Measurements from ENCODE around the gene CHD2.

Gene CHD2

DNA sequence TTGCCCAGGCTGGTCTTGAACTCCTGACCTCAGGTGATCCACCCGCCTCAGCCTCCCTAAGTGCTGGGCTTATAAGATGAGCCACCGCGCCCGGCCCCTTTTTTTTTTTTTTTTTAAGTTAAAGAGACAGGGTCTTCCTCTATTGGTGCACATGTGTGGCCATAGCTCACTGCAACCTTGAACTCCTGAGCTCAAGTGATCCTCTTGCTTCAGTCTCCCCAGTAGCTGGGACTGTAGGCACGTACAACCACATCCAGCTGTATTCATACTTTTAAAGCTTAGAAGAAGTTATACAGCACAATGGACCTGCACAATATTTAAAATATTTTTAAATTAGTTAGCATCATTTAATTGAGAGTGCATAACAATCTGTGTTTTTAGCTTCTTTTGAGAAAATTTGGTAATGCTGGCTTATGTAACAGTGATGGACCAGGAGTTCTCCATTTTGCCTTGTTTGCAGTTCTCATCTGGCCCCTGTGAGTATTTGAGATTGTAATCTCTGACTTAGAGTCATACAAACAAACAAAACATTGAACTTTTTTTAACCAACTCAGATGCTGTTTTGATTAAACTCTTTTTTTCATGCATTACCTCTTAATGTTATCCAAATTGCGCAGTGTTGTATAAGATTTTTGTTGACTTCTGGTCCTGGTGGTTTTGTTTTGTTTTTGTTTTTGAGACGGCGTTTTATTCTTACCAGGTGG lies 33.0 kb downstream of the CHD2 start:
- no peak for DNase-seq

DNA sequence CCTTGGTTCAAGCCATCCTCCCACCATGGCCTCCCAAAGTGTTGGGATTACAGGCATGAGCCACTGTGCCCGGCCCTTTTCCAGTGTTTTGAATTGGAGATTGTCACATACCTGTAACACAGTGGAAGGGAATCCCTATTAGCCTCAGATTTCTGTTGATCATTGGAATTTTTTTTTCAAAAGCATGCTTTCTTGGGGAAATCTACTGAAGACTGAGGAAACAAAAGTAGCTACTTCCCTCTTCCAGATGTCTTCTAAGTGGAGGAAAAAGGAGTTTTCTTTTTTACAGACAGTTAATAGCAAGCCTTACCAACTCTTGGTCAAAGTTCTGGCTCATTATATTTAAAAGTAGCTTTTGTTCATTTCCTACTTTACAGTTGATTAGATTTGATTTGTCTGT lies 33.7 kb downstream of the CHD2 start:
- DNase-seq = no peak

DNA sequence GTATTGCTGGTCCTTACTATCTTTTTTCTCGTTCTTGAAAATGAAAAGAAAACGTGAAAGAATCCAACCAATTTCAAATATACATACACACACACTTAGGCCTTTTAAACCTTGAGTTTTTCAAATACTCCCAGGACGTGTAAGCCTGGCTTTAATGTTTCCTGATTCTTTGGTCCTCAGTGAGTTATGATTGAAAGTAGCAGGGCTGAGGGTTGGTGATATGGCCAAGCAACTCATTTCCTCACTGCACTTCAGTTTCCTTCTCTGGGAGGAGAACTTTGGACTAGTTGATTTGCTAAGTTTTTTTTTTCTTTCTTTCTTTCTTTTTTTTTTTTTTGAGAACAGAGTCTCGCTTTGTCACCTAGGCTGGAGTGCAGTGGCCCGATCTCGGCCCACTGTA lies 34.6 kb downstream of the CHD2 start:
- DNase-seq = no peak

DNA sequence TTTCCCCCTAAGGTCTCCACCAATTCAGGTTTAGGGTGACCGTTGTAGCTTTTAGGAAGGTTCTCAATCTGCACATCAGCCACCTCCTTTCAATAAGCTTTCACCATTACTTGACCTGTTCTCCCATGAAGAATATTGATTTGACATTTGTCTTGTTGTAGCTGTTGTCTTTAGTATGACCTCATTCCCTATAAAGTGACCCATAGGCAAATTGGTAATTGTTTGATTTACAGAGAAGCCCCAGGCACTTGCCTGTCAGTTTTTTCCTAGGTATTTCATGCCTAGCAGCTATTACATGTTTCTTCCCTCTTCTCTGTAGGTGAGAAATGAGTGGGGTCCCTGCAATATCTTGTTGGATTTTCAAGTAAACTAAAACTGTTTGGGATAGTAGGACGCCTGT lies 36.0 kb downstream of the CHD2 start:
- no peak for DNase-seq

DNA sequence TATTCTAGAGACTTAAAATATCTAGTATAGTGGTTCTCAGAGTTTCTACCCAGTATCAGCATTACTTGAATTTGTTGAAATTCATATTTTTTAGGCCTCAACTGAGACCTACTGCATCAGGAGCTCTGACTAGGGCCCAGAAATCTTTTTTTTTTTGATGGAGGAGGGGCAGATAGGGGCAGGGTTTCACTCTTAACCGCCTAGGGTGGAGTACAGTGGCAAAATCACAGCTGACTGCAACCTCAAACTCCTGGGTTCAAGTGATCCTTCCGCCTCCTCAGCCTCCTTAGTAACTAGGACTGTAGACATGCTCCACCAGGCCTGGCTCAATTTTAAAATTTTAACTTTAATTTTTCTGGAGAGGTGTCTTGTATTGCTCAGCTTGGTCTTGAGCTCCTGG lies 36.6 kb downstream of the CHD2 start:
- DNase-seq = no peak

DNA sequence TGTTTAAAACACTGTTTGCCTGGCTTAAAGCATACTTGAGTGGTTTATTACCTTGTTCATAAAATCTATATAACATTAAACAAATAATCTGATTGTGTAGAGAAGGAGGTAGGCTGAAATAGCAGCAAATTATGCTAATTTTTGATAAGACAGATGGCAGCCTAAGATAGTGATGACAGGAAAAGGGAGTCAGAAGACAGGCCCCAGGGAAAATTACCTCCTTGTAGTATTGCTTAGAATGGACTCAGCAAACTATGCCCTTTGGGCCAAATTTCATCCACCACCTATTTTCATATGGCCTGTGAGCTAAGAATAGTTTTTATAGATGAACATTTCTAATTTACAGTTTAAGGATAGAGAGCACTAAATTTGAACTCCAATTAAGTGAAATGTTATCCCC lies 37.8 kb downstream of the CHD2 start:
- no peak for DNase-seq

DNA sequence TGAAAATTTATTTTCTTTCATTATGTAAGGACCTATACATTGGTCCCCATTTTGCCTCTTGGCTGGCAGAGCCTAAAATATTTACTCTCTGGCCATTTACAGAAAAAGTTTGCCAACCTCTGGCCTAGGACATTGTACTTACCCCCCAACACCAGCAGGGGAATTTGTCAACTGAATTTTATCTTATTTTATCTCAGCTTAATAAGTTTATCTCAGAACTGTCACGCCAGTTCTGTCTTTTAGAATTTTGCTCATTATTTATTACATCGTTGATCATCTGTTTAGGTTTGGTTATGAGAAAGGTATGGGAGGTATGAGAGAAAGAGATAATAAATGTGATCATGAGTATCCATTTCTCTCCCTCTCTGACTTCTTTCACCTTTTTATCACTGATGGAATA lies 38.3 kb downstream of the CHD2 start:
- no peak for DNase-seq

DNA sequence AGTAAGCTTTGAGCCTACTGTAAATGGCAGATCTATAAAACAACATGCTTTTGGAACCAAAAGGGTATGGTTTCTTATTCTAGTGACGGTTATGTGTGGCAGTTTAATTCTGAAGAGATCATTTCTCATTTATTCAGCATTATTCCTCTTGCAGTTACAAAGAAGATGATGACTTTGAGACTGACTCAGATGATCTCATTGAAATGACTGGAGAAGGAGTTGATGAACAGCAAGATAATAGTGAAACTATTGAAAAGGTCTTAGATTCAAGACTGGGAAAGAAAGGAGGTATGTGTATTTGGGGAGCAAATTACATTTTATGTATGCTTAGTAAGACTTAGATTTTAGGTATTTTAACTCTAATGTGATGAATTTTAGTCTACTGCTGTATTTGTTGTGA lies 41.5 kb downstream of the CHD2 start:
- DNase-seq = no peak

DNA sequence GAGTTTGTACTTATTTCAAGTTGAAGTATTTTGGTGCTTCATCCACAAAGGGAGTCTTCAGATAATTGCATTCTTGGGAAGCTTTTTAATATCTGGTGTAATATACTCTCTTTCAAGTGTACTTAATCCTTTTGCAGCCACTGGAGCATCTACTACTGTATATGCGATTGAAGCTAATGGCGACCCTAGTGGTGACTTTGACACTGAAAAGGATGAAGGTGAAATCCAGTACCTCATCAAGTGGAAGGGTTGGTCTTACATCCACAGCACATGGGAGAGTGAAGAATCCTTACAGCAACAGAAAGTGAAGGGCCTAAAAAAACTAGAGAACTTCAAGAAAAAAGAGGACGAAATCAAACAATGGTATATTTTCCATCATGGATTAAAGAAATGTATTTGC lies 42.6 kb downstream of the CHD2 start:
- no peak for DNase-seq

DNA sequence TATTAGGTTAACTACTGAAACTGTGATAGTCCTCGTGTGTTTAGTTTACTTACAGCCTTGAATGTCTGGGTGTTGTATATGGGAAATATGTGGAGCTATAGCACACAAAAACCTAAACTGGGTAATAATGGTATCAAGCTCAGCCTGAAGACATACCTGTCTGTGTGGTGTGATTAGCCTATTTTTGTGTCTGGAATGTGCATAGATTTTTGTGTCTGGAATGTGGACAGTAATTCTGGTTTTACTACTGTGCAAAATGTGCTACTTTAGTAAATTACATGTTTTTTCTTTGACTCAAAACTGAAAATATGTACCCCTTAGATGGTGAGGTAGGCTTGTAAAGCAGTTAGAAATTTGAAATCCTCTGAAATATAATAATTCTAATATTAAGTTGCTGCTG lies 43.5 kb downstream of the CHD2 start:
- DNase-seq = no peak

DNA sequence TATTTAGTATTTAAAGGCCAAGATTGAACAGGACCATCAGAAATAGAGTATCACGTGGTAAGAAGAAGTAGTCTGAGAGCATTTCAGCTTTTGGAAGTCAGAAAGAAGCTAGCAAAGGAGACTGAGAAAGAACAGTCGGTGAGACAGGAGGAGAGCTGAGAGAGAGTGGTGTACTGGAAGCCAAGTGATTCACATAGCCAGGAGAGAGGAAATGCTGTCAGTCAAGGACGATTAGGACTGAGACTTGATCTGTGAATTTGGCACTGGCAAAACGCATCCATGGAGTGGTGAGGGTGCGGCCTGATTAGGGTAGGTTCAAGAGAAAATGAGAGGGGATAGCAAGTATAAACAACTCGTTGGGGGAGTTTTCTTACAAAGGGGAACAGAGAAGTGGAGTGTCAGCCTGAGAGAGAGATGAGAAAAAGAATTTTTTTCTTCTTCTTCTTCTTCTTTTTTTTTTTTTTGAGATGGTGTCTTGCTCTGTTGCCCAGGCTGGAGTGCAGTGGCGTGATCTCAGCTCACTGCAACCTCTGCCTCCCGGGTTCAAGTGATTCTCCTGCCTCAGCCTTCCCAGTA lies 44.9 kb downstream of the CHD2 start:
- no peak for DNase-seq

DNA sequence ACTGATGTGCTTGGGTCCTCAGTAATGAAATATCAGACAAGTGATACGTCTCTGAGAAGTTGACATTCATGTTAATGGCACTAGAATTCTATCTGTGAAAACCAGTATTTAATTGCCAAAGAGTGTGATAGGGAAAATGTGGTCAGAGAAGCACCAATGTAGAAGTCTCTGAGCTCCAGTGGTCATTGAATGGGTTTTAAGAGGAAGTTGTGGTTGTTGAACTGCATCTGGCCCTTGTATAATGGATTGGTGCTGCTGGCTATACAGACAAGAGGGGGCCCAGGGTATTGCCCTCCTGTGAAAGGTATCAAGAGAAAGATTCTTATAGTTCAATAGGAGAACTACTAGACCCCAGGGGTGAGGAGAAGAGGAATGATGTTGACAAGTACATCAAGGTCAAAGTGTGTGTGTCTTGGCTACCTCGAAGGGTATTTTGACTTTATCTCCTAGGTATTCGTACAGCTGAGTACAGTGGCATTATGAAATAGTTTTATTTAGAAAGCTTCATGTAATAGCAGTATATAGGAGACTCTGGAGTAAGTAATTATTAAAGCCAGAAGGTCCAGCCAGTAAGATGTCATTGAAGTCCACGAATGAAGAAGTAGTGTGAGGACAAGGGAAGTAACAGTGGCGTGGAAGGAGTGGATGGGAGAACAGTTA lies 47.1 kb downstream of the CHD2 start:
- DNase-seq = no peak

DNA sequence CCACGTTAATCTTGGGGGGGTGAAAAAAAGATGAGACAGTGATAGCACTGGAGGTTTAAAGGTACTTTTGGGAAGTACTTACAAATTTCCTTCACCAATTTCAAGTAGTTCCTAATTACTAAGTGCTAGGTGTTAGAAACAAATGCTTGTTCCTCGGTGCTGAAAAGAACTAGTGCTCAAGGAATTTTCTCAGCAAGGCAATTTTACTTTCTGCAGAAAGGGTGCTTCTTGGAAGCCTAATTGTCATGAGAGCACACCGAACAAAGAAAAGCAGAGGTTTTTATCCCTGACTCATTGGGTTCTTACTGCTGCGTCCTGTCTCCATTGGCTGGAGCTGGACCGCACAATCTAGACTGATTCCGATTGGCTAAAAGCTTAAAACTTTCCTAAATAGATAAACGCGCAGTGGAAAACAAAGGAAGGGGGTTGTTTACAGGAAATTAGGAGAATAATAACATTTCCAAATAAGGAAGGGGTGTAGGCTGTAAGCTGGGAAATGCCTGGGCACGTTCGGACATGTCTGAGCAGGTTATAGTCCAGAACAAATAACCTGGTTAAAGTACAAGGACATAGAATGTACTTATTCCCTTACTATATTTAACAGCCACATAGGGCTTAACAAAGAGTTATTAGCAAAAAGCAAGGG lies 49.6 kb downstream of the CHD2 start:
- no peak for DNase-seq

DNA sequence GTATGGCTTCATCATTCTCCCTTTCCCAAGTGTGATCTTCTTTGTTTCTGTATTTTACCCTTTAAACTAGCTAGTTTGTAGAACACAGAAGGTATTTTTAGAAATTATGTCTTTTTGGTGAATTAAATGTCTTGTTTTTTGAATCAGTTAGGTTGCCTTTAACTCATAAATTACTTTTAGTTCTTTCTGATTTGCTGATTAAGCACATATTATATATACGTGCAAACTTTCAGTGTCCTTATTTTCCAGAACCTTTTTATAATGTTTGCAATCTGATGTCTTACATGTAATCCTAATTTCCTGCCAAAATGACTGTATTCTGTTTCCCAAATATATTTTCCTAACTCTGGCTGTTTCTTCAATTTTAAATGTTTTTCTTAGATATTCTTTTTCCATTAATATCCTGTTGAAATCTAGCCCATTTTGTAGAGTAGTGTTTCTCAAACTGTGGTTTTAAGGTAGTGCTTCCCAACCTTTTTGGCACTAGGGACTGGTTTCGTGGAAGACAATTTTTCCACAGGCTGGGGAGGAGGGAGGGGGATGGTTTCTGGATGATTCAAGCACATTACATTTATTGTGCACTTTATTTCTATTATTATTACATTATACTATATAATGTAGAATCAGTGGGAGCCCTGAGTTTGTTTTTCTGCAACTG lies 51.8 kb downstream of the CHD2 start:
- no peak for DNase-seq

DNA sequence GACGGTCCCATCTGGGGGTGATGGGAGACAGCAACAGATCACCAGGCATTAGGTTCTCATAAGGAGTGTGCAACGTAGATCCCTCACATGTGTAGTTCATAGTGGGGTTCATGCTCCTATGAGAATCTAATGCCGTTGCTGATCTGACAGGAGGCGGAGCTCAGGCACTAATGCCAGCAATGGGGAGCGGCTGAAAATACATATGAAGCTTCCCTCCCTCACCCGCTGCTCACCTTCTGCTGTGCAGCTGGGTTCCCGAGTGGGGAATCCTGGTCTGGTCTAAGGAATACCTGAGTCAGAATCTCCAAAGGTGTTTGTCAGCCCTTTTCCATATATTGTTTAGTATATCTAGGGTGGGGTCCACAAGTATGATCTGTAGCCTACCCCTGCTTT lies 52.3 kb downstream of the CHD2 start:
- no peak for DNase-seq

DNA sequence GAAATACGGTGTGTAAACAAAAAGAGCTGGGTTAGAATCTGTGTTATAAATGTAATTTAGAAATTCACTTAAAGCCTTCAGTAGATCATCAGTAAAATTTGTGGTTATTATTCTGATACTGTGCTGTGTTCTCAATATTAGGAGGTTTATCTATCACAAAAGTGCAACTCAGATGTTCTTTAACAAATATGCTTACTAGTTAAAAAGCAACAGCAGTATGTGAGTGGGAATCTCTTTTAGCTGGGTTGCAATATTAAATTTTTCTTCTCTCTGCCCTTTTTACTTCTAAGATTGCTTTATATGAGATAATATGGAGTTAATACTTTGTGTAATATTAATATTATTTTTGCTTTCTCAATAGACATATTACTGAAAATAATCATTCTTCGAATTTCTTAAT lies 53.4 kb downstream of the CHD2 start:
- DNase-seq = no peak

DNA sequence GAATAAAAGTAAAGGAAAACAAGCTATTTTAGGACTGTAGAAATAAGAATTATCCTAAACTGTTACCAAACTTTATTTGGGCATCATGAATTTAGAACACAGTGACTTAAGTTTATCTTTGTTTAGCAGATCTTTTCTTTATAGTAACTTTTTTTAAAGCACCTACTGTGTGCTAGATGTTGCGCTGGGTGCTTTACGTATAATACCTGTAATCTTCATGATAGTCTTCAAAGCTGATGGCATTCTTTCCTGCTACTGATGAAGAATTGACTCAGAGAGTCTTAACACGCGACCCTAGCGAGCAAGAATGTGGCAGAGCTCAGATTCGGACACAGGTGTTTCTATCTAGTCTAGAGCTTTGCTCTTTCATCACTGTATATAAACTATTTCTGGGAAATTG lies 53.9 kb downstream of the CHD2 start:
- DNase-seq = no peak

DNA sequence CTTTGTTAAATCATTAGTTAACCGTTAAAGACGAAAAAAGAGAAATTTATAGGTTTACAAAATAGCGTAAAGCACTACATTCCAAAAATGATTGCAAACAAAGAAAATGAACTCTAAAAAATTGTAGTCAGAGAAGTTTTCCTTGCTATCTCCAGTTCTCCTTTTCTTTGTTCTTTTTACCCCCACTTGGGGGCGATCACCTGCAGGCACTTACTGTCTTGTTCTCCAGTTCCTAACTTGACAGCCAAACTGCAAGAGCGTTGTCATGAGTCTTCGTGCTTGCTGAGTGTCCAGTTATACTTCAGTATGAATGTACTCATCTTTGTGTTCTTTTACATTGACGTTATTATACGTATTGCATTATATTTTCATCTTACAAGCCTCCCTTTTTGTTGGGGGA lies 54.5 kb downstream of the CHD2 start:
- no peak for DNase-seq

DNA sequence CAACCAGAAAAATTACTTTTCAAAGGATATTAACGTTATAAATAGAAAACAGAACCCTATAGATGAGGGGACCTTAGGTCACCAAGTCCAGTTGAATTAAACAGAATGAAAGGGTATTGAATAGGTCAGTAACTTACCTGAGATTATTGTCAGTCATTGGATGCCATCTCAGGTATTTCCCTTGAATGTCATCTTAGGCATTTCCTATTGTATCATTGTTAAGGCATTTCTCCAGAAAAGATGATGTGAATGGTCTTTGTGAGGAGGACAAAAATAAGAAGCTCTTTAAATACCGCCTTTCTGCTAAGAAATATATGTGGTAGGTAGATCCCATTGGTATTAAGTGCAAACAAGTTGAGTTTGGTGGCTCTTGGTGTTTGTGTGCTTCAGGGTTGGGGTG lies 55.6 kb downstream of the CHD2 start:
- no peak for DNase-seq

DNA sequence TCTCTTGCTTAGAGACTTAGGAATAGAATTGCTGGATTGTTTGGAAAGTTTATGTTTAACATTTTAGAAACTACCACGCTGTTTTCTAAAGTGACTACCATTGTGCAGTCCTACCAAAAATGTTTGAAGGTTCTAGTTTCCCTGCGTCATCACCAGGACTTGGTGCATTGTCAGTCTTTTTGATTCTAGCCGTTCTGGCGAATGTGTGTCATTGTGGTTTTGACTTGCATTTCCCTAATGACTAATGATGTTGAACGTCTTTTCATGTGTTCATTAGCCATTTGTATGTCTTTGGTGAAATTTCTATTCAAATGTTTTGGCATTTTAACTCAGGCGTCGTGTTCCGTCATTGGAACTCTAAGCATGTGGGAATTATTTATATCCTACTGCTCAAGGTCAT lies 58.0 kb downstream of the CHD2 start:
- DNase-seq = no peak

DNA sequence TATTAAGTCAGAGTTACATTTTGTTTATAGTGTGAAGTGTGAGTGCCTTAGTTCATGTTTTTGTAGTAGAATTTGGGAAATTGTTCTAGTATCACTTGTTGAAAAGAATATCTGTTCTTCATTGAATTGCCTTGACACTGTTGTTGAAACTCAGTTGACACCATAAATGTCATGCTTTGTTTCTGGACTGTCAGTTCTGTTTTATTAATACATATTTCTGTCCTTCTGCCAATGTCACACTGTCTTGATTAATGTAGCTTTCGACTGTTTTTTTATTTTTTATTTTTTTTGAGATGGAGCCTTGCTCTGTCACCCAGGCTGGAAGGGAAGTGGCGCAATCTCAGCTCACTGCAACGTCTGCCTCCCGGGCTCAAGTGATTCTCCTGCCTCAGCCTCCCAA lies 59.1 kb downstream of the CHD2 start:
- DNase-seq = no peak

DNA sequence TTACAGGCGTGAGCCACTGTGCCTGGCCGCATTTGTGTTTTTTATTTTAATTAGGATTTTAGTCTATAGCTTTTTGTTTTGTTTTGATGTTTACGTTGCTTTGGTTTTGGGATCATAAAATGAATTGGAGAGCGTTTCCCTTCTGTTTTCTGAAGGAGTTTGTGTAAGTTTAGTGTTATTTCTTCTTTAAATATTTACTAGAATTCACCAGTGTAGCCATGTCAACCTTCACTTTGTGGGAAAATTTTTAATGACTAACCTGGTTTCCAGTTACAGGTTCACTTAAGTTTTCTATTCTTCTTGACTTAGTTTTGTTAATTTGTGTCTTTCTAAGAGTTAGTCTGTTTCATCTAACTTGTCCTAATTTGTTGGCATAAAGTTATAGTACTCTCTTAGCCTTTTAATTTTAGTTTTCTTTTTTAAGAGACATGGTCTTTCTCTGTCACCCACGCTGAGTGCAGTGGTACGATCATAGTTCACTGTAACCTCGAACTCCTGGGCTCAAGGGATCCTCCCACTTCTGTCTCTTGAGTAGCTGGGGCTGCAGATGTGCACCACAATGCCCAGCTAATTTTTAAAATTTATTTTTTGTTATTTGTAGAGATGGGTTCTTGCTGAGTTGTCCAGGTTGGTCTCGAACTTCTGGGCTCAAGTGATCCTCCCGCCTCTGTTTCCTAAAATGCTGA lies 61.0 kb downstream of the CHD2 start:
- DNase-seq = no peak

DNA sequence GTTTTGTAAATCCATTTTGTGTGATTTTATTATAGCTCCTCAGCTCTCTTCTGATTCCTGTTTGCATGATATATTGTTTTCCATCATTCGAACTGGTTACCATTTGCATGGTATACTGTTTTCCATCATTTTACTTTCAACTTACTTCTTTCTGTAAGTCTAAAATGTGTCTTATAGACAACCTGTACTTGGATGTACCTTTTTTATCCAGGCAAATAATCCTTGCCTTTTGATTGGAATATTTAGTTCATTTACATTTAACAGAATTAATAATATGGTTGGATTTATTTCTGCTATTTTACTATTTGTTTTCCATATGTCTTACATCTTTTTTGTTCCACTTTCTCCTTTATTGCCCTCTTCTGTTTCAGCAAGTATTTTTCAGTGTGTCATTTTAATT lies 62.8 kb downstream of the CHD2 start:
- DNase-seq = no peak
